Left ventricle myocardium inferior (tissue), 1 donor: ENCODE results near the gene SQSTM1. TPM values are rescaled to one million over a fixed set of nuclear protein-coding genes. Genes with fewer than 3 reads are reported as not detected.

ENCODE experiments used
- DNase-seq: peaks from one replicate; pipeline ENCODE4 v3.0.0-alpha.2; 2020
- H3K27ac ChIP-seq: fragments of 200-600 bp; replicated peaks from 2 replicates; pipeline ENCODE4 v1.8.0; 2021
- H3K27me3 ChIP-seq: fragments of 200-600 bp; 2 replicates; pipeline ENCODE4 v1.8.0; 2021; ENCODE audit warnings: low read depth
- H3K36me3 ChIP-seq: fragments of 200-600 bp; 2 replicates; pipeline ENCODE4 v1.8.0; 2021
- H3K4me1 ChIP-seq: fragments of 200-600 bp; 2 replicates; pipeline ENCODE4 v1.8.0; 2021
- H3K4me3 ChIP-seq: fragments of 200-600 bp; 2 replicates; pipeline ENCODE4 v1.8.0; 2021; ENCODE audit warnings: mild to moderate bottlenecking, moderate library complexity
- H3K9me3 ChIP-seq: fragments of 200-600 bp; replicated peaks from 2 replicates; pipeline ENCODE4 v1.8.0; 2021
- CTCF ChIP-seq: fragments of 200-600 bp; IDR thresholded peaks from 2 replicates; pipeline ENCODE4 v1.8.0; 2021; ENCODE audit warnings: antibody characterized with exemption, mild to moderate bottlenecking, borderline replicate concordance
- intact Hi-C: fragments of 100-400 bp; cut with micrococcal nuclease; formaldehyde crosslinking; loops from one replicate; pipeline ENCODE4 v1.11.0; 2022
- total RNA-seq: library from RNA; stranded (reverse); fragmentation: NEBNext Ultra II Directional; extraction: Animal tissue kit (Norgen Biotek cat#: 25700); gene quantifications from one replicate; pipeline ENCODE4 v1.2.1, GENCODE V29; 2021
- donor health status: DM: no; HTN: yes; CAD: no; lungs with severe emphysema.

SQSTM1 gene
- total RNA-seq, 1 donor from 2014 or later = 438 TPM

- no peak for DNase-seq
- peaks cover 41% of the 10 kb centered on the region for H3K36me3 ChIP-seq
- no peak for TF ChIP-seq CTCF
- no peaks in the 10 kb centered on the region for H3K9me3 ChIP-seq
- intact Hi-C loops = loop anchor here (5.0 kb wide), 1 partner anchor 36 kb away; no protein-coding TSS in a partner anchor
- no peaks in the 10 kb centered on the region for H3K27me3 ChIP-seq
- peaks cover 67% of the 10 kb centered on the region for H3K4me1 ChIP-seq
- no peak overlapping the region for H3K4me3 ChIP-seq
- H3K27ac ChIP-seq = no peak overlapping the region
Observed at GRCh38 chr5:179798144-179798770, 22.4 kb upstream of the SQSTM1 start.

- no peaks in the 10 kb centered on the region for H3K9me3 ChIP-seq
- H3K4me3 ChIP-seq = no peak overlapping the region
- H3K36me3 ChIP-seq = peaks cover 41% of the 10 kb centered on the region
- H3K27ac ChIP-seq = no peak overlapping the region
- intact Hi-C loops = loop anchor here (5.0 kb wide), 1 partner anchor 37 kb away; no protein-coding TSS in a partner anchor
- H3K4me1 ChIP-seq = peaks cover 67% of the 10 kb centered on the region
- DNase-seq = no peak
- no peak for TF ChIP-seq CTCF
- no peaks in the 10 kb centered on the region for H3K27me3 ChIP-seq
Observed at GRCh38 chr5:179798771-179799643, 21.7 kb upstream of the SQSTM1 start.

- intact Hi-C loops = loop anchor here (5.0 kb wide), 1 partner anchor 37 kb away; no protein-coding TSS in a partner anchor
- Histone ChIP-seq H3K4me1 (peaks cover 67% of the 10 kb centered on the region), H3K4me3 (no peak overlapping the region), H3K36me3 (peaks cover 41% of the 10 kb centered on the region), H3K27ac (no peak overlapping the region), H3K27me3 (no peaks in the 10 kb centered on the region), H3K9me3 (no peaks in the 10 kb centered on the region)
- no peak for DNase-seq
- TF ChIP-seq CTCF = no peak
Observed at GRCh38 chr5:179799644-179799973, 21.1 kb upstream of the SQSTM1 start.

GRCh38 chr5:179800071-179800695 lies 20.5 kb upstream of the SQSTM1 start:
- no peak for DNase-seq
- intact Hi-C loops = no loop called here
- TF ChIP-seq CTCF = no peak
- Histone ChIP-seq H3K9me3 (no peaks in the 10 kb centered on the region), H3K27me3 (no peaks in the 10 kb centered on the region), H3K36me3 (peaks cover 41% of the 10 kb centered on the region), H3K27ac (no peak overlapping the region), H3K4me1 (peaks cover 67% of the 10 kb centered on the region), H3K4me3 (no peak overlapping the region)

- no peak overlapping the region for H3K27ac ChIP-seq
- H3K4me1 ChIP-seq = peaks cover 67% of the 10 kb centered on the region
- no peaks in the 10 kb centered on the region for H3K27me3 ChIP-seq
- no peak overlapping the region for H3K4me3 ChIP-seq
- no peak for DNase-seq
- peaks cover 41% of the 10 kb centered on the region for H3K36me3 ChIP-seq
- intact Hi-C loops = no loop called here
- TF ChIP-seq CTCF = no peak
- no peaks in the 10 kb centered on the region for H3K9me3 ChIP-seq
Observed at GRCh38 chr5:179800696-179801201, 20.0 kb upstream of the SQSTM1 start.
